ENCODE results near the gene ZNF276.

Gene ZNF276

GRCh38 chr16:89786474-89787364 is 65.4 kb downstream of the ZNF276 start:
- no peak for ATAC-seq

DNA sequence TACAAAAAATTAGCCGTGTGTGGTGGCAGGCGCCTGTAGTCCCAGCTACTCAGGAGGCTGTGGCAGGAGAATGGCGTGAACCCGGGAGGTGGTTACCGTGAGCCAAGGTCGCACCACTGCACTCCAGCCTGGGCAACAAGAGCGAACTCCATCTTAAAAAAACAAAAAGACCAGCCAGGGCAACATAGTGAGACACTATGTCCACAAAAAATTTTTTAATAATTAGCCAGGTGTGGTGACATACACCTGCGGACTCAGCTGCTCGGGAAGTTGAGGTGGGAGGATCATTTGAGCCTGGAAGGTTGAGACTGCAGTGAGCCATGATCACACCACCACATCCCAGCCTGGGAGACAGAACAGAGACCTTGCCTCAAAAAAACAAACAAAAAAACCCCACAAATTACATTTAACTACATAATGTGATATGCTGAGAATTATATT is 66.0 kb downstream of the ZNF276 start:
- ATAC-seq: no peak

All from activated CD4-positive, CD25-positive, alpha-beta regulatory T cell treated with anti-CD3 and anti-CD28 coated beads, Interleukin-2, amount 50 U/mL, for 24 hours (primary cell).